Putamen (tissue), 1 donor: Measurements from ENCODE around the gene NEK10.
"Not testable (repeated sequence)": the region's sequence is repeated elsewhere in the genome, so short reads cannot be mapped to it uniquely, and the experiment has no call there.

Experiments
- DNase-seq: peaks from one replicate; pipeline ENCODE4 v3.0.0-alpha.2; 2016; ENCODE audit warnings: low spot score

Gene NEK10

DNA sequence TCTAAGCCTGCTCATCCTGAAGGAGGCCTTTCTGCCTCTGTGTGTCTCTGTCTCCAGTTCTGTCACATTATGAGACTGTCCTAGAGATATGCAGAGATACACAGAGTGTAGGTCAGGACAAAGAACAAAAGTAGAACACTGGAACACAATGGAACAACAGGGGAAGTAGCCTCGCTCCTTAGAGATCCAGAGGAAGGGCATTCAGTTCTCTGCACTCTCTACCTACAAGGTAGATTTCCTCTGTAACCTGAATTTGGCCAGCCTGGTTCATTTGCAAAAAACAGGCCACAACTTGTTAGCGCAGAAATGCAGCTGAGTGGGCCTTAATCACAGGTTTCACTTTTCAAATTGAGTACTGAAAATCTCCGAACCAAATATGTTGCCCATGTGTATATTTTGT is 19.4 kb downstream of the NEK10 start:
- DNase-seq = no peak

DNA sequence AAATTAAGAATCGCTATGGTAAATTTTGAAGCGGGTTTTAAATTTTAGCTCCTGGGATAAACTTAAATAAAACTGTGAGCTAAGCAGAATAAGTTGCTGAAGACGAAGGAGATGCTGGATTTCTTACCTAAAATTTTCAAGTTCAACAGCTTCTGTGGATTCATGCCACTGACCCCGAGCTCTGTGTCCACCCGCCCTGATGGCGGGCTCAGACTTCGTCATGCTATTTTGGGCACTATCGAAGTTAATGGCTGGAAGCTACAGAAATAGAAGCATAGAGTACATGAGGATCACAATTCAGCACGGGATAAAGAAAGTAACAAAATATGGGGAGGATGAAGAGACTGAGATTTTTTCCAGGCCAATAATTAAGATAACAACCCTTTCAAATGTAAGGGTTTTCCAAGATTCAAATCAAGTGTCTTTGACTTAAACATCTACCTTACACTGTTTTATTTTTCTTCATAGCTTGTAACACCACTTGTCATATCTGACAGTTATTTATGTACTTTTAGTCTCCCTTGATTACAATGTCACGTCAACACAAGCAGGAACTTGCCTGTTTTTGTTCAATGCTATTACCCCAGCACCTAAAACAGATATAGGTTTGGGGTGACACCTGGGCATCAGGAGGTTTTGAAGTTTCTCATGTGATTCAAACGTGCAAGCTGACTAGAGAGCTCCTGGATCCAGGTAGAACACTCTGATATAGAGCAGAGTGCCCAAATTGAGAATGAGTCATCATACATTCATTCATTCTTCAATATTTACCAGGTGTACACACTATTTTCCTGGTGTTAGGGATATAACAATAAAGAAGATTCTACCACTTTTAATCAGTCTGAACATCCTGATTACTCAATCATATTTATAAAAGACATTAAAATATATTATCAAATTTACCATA is 23.0 kb downstream of the NEK10 start:
- DNase-seq = no peak

- no peak for DNase-seq
Measured at GRCh38 chr3:27345493-27345892, 23.7 kb downstream of the NEK10 start.

GRCh38 chr3:27345045-27345444 is 24.1 kb downstream of the NEK10 start:
- no peak for DNase-seq

- DNase-seq = no peak
Measured at GRCh38 chr3:27344192-27344591, 25.0 kb downstream of the NEK10 start.

GRCh38 chr3:27342267-27342666 is 26.9 kb downstream of the NEK10 start:
- DNase-seq = no peak

- DNase-seq = no peak
Measured at GRCh38 chr3:27340534-27340933, 28.6 kb downstream of the NEK10 start.

- DNase-seq = no peak
Measured at GRCh38 chr3:27335571-27335970, 33.6 kb downstream of the NEK10 start.

- DNase-seq = no peak
Measured at GRCh38 chr3:27333843-27334242, 35.3 kb downstream of the NEK10 start.

GRCh38 chr3:27328982-27329762 is 40.0 kb downstream of the NEK10 start:
- not testable (repeated sequence) for DNase-seq

GRCh38 chr3:27326629-27327545 is 42.3 kb downstream of the NEK10 start:
- DNase-seq = no peak

GRCh38 chr3:27326202-27326601 is 43.0 kb downstream of the NEK10 start:
- DNase-seq = no peak

DNA sequence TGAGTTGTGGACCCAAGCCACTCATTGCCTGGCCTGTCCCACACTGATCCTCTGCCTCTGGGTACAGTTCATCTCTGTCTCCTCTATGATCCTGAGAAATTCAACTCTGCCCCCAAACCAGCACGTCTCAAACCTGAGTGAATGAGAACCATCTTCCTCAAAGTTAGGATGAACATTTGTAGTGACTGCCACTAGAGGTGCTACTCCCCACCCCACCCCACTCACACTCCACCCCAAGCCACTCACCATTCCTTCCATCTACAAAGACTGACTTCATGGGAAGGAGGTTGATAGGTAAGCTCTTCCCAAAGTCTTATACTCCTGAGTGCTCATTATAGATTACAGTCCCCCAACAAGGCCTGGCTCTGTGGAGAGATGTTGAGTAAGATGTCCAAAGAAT is 43.8 kb downstream of the NEK10 start:
- DNase-seq = no peak

DNA sequence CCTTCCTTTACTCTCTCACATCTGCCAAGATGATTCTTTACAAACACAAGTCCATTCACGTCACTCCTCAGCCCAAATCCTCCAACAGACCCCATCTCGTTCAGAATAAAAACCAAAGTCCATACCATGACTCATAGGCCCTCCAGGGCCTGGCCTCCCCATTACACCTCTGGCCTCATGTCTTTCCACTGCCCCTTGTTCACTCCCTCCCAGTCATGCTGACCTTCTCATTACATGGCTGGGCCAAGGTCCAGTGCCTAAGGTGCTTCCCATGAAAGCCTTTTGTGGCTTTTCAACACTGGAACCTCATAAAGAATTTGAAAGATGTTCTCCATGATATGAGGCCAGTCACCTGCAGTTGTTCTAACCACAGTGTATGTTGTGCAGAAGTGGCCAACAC is 44.5 kb downstream of the NEK10 start:
- no peak for DNase-seq

DNA sequence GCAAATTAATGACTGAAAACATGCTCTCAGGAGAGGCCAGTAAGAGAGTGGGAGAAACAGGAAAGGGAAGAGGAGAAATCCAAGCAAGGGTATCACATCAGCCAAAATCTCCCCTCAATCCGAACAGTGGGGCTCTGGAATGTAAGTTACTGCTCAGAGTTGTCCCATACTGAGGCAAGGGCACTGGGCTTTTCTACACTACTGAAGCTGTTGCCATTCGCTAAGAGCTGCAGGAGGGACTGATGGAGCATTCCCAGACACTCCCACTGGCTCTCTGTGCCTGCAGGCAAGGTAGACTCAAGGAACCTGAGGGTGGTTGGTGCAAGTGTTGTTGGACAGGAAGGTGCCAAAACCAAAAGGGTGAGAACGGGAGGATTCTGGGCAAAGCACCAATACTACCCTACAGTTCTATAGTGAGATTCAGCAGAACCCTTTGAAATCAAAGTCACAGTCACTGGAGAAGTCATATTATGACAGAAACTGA is 46.1 kb downstream of the NEK10 start:
- no peak for DNase-seq

DNA sequence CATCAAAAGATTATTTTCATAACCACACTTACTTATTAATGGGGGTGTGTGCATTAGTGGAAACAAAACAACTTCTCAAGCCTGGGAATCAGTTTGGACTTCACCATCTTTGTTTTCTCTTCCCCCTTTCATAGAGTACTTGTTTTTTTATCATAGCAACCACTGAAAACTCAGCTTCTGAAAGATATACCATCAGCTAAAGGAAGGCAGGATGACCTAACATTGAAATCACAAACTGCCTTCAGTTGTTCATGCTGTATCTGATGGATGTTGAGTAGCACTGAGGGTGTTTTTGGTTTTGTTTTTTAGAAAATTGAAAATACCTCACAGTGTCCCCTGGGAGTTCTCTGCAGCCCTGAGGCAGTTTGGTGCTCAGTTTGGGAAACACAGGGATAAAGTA is 46.5 kb downstream of the NEK10 start:
- no peak for DNase-seq

DNA sequence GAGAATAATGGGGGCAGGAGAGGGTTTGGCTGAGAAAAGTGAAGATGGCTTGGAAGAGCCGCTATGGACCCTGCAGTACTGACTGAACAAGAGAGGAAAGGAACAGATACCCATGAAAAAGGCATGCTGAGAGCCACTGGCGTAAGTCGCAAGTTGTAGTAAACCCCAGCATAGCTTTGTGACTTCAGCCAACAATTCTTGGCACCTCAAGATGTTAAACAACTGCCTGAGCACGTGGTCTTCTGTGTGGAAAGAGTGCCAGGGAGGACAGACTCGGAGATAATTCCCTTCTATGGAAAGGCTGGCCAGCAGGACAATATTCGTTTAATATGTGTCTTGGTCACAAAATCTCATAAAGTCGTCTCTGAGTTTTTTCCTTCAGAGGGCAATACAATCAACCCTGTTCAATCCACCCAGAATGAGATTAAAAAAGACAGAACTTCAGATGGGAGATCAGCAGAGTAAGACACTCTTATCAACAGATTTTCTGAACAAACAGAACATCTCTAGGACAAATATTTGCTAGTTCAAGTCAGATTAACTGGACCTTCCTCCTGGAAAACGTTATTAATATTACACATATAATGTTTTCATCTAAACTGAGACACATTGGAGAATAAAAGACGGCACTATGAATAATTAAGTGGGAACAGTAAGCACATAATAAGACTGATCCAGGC is 49.2 kb downstream of the NEK10 start:
- no peak for DNase-seq

GRCh38 chr3:27319304-27319703 is 49.9 kb downstream of the NEK10 start:
- no peak for DNase-seq

- no peak for DNase-seq
Measured at GRCh38 chr3:27317096-27317495, 52.1 kb downstream of the NEK10 start.

DNA sequence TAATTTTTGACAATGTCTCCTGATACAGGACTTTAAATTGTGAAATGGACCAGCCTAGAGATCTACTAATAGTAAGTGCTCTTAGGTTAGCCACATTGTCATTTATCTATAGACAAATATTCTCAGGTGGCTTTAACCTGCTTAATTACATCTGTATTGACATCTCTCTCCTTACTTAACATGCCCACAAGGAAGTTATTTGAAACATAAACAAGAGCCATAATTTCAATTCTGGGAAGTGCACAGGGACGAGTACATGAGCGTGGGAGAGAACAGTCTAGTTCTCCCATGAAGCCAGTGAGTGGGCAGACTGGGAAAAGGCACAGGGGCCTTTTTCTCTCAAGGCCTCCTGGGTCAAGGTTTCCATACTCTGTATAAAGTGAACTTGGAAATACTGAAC is 54.2 kb downstream of the NEK10 start:
- no peak for DNase-seq

GRCh38 chr3:27312044-27312668 is 57.0 kb downstream of the NEK10 start:
- DNase-seq = peak; percentile 49
